22Rv1 (cell line): ENCODE data around the gene BCL11A.

Source experiments
- CTCF ChIP-seq: fragments of 450-650 bp; IDR thresholded peaks from 2 replicates; pipeline ENCODE4 v1.5.1; 2017; ENCODE audit warnings: mild to moderate bottlenecking
- ZFX ChIP-seq: fragments of 450-650 bp; IDR thresholded peaks from 2 replicates; pipeline ENCODE4 v1.6.1; 2017; ENCODE audit warnings: antibody characterized with exemption, borderline replicate concordance

DNA sequence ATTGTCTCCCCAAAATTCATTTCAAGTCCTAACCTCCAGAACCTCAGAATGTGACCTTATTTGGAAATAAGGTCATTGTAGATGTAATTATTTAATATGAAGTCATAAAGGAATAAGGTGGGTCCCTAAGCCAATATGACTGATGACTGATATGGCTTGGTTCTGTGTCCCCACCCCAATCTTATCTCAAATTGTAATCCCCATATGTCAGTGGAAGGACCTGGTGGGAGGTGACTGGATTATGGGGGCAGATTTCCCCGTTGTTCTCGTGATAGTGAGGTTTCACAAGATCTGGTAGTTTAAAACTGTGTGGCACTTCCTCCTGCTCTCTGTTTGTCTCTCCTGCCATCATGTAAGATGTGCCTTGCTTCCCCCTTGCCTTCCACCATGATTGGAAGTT, 43.0 kb upstream of the BCL11A start:
- TF ChIP-seq CTCF = no peak
- no peak for TF ChIP-seq ZFX
